Kidney epithelial cell (primary cell): ENCODE data around the gene FGF2. TPM values are rescaled to one million over a fixed set of nuclear protein-coding genes. Genes with fewer than 3 reads are reported as not detected.
"Not testable (repeated sequence)": the region's sequence is repeated elsewhere in the genome, so short reads cannot be mapped to it uniquely, and the experiment has no call there.

Experiments
- DNase-seq: peaks from one replicate; pipeline ENCODE4 v3.0.0-alpha.2; 2010; ENCODE audit warnings: low read depth
- H3K27me3 ChIP-seq: 2 replicates; pipeline ENCODE4 v1.6.0; 2011; ENCODE audit warnings: low read length; ENCODE audit not compliant: control insufficient read depth, insufficient read depth
- H3K36me3 ChIP-seq: 2 replicates; pipeline ENCODE4 v1.5.1; 2011; ENCODE audit warnings: low read length; ENCODE audit not compliant: control insufficient read depth, insufficient read depth
- H3K4me3 ChIP-seq: 2 replicates; pipeline ENCODE4 v1.5.1; 2011; ENCODE audit warnings: low read depth, mild to moderate bottlenecking, control low read depth, low read length
- total RNA-seq: library from RNA; depleted of rRNA; stranded (reverse); fragments of >200 nt; gene quantifications from 2 replicates; pipeline ENCODE4 v1.2.3, GENCODE V29; 2015
- TF ChIP-seq, protein P1 (sequence below): IDR thresholded peaks from 2 replicates; pipeline ENCODE4 v1.5.1; 2011; ENCODE audit warnings: mild to moderate bottlenecking, moderate library complexity, low read length, control low read depth, inconsistent platforms; ENCODE audit not compliant: insufficient read depth, poor library complexity, severe bottlenecking

Gene FGF2
- total RNA-seq, 1 donor from 2014 or later, result 29.4 TPM

DNA sequence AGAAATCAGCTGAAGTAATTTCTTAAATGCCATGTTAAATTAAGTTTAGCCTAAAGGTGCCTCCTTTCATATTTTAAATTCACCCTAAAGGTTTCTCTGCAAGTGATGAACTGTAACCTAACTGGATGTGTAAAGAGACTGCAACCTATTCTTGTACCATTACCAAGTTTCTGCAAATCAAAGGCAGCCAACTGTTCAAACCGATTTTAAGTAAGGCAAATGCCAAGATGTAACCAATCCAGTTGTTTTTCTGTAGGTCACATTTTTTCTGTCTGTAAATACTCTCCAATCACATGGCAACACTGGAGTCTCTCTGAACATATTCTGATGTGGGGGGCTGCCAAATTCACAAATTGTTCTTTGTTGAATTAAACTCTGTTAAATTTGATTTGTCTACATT lies 42.4 kb upstream of the FGF2 start:
- Histone ChIP-seq H3K36me3 (no peaks in the 10 kb centered on the region), H3K4me3 (no peak overlapping the region), H3K27me3 (no peaks in the 10 kb centered on the region)
- TF ChIP-seq, protein P1, sequence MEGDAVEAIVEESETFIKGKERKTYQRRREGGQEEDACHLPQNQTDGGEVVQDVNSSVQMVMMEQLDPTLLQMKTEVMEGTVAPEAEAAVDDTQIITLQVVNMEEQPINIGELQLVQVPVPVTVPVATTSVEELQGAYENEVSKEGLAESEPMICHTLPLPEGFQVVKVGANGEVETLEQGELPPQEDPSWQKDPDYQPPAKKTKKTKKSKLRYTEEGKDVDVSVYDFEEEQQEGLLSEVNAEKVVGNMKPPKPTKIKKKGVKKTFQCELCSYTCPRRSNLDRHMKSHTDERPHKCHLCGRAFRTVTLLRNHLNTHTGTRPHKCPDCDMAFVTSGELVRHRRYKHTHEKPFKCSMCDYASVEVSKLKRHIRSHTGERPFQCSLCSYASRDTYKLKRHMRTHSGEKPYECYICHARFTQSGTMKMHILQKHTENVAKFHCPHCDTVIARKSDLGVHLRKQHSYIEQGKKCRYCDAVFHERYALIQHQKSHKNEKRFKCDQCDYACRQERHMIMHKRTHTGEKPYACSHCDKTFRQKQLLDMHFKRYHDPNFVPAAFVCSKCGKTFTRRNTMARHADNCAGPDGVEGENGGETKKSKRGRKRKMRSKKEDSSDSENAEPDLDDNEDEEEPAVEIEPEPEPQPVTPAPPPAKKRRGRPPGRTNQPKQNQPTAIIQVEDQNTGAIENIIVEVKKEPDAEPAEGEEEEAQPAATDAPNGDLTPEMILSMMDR, result no peak
- DNase-seq, result no peak

DNA sequence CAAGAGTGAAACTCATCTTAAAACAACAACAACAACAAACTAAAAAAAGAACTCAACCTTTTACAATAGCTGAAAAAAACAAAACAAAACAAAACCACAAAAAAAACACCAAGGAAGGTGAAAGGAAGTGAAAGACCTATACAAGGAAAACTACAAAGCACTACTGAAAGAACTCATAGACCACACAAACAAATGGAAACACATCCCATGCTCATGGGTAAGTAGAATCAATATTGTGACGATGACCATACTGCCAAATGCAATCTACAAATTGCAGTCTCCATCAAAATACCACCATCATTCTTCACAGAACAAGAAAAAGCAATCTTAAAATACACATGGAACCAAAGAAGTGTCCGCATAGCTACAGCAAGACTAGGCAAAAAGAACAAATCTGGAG lies 41.5 kb upstream of the FGF2 start:
- H3K27me3 ChIP-seq, result no peaks in the 10 kb centered on the region
- TF ChIP-seq, protein P1, result no peak
- DNase-seq, result no peak
- no peaks in the 10 kb centered on the region for H3K36me3 ChIP-seq
- no peak overlapping the region for H3K4me3 ChIP-seq

DNA sequence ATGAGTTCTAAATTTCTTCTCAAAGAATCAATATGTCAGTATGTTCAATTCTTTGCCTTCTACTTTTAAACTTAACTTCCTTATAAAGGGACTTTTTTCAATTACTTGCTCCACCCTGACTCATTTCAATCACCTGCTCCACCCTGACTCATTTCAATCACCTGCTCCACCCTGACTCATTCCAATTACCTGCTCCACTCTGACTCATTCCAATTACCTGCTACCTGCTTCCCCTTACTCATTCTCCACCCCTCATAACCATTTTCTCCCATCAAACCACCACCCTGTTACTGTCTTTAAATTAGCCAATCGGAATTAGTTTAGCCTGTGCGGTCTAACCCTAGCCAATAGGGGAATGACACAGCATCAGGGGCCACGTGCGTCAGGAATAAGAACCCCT lies 40.3 kb upstream of the FGF2 start:
- H3K36me3 ChIP-seq, DNase-seq, H3K27me3 ChIP-seq, H3K4me3 ChIP-seq: not testable (repeated sequence)

DNA sequence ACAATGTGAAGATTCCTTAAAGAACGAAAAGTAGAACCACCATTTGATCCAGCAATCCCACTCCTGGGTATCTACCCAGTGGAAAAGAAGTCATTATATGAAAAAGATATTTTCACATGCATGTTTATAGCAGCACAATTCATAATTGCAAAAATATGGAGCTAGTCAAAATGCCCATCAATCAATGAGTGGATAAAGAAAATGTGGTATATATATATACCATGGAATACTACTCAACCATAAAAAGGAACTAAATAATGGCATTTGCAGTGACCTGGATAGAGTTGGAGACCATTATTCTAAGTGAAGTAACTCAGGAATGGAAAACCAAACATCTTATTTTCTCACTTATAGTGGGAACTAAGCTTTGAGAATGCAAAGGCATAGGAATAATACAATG lies 39.7 kb upstream of the FGF2 start:
- H3K36me3 ChIP-seq, H3K27me3 ChIP-seq, H3K4me3 ChIP-seq, DNase-seq: not testable (repeated sequence)

DNA sequence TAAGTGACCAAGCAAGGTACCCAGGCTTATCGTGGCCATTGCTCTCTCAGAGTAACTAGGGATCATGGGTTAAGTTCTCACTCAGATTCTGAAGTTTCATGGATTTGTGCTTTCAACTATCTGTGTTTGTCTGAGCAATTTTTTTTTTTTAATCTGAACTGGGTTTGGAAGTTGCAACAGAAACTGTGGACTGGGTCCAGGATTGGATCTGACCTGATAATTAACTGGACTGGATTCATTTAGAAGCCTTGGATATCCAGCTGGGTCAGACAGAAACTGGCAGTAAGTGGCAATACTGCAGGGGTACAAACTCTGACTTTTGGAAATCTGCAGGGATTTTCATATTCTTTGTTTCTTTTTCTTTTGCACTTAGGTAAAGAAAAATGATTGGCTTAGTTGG lies 38.7 kb upstream of the FGF2 start:
- TF ChIP-seq, protein P1, result no peak
- Histone ChIP-seq H3K4me3 (no peak overlapping the region), H3K27me3 (no peaks in the 10 kb centered on the region), H3K36me3 (no peaks in the 10 kb centered on the region)
- DNase-seq, result no peak

DNA sequence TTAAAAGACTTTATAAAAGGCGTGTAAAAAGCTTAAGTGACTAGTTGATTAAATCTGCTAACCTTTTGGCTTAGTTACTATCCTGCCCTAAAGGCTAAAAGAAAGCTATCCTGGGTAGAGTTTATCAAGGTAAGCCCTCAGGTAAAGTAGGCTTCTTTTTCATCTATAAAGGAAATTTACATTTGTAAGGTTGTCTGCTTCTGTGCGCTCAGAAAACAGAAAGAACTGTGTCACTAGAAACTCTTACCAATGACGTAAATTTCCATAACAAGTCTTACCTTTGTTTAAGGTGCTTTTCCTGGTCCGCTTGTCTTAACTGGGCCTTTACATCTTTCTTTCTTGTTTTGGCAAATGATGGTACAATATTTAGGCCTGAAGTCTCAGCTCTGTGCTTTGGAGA lies 37.7 kb upstream of the FGF2 start:
- TF ChIP-seq, protein P1, result no peak
- no peaks in the 10 kb centered on the region for H3K27me3 ChIP-seq
- no peak overlapping the region for H3K4me3 ChIP-seq
- DNase-seq, result no peak
- H3K36me3 ChIP-seq, result no peaks in the 10 kb centered on the region

DNA sequence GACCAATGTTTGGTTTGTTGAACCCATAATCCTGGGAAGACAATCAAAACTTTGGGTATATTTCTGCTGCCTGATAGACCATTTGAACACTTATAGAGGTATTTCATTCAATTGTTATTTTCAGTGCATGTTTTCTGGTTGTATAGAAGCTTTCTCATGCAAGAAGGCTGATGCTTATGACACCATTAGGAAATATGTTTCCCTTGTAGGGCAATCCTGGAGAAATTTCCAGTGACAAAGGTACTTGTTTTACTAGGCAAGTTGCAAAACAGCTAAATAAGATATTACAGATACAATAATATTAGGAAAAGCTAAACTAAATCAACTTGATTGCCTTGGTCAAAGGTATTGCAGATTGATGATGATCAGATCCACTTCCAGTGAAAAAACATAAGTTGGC lies 32.8 kb upstream of the FGF2 start:
- no peaks in the 10 kb centered on the region for H3K27me3 ChIP-seq
- TF ChIP-seq, protein P1, result no peak
- H3K36me3 ChIP-seq, result no peaks in the 10 kb centered on the region
- no peak for DNase-seq
- no peak overlapping the region for H3K4me3 ChIP-seq
